K562 treated with DMSO at 1 percent for 12 hours (cell line): Measurements from ENCODE around the gene SLC35D1. TPM values are rescaled to one million over a fixed set of nuclear protein-coding genes. Genes with fewer than 3 reads are reported as not detected.

Experiments
- total RNA-seq: library from RNA; unstranded; fragments of 300-600 nt; gene quantifications from 2 replicates; pipeline ENCODE4 v1.2.3, GENCODE V29; 2022; ENCODE audit not compliant: insufficient read depth

Gene SLC35D1
- 1.4 and 7.0 TPM in 2 replicates for total RNA-seq

GRCh38 chr1:67053785-67054772, at the start of gene SLC35D1:
TSS of gene SLC35D1 (minus strand) at chr1:67054148. CDS start at chr1:67054013, 135 bp downstream.

Other genes starting within 250 kb of the SLC35D1 start
- 0.32 and 1.0 TPM in 2 replicates for gene DNAI4, start 129.3 kb downstream of the SLC35D1 start, total RNA-seq
- gene MIER1, start 129.2 kb downstream of the SLC35D1 start, total RNA-seq = 5.2 and 16.7 TPM in 2 replicates
- gene C1orf141, start 80.8 kb upstream of the SLC35D1 start, total RNA-seq = not detected in 2 replicates
- gene IL23R, start 112.3 kb upstream of the SLC35D1 start, total RNA-seq = 7.2 and 22.0 TPM in 2 replicates